Heart left ventricle (tissue), 16 donors: Measurements from ENCODE around the gene CCDC70. TPM values are rescaled to one million over a fixed set of nuclear protein-coding genes. Genes with fewer than 3 reads are reported as not detected.
"Not testable (repeated sequence)": the region's sequence is repeated elsewhere in the genome, so short reads cannot be mapped to it uniquely, and the experiment has no call there.

ENCODE experiments used
- ATAC-seq, 4 donors: fragments of 200-7000 bp; cut with Tn5 transposase; one replicate each; pipeline ENCODE4 v1.9.1; 2020 to 2022; ENCODE audit warnings: moderate library complexity in 4 of 4, mild to moderate bottlenecking in 3 of 4, moderate number of reproducible peaks in 1 of 4
- DNase-seq, 5 donors: peaks; one replicate each; pipeline ENCODE4 v3.0.0-alpha.2; 2020
- H3K27ac ChIP-seq, 12 donors: fragments of 200-600 bp; sonication (generic) in 4 of 12; one replicate each; pipeline versions ENCODE4 v1.5.0 to v1.8.0; 2016 to 2022; ENCODE audit warnings: mild to moderate bottlenecking in 2 of 12
- H3K27me3 ChIP-seq, 9 donors: fragments of 200-600 bp; sonication (generic) in 2 of 9; one replicate each; pipeline versions ENCODE4 v1.5.1 to v1.8.0; 2016 to 2022; ENCODE audit warnings: mild to moderate bottlenecking in 3 of 9
- H3K36me3 ChIP-seq, 9 donors: fragments of 200-600 bp; sonication (generic) in 2 of 9; one replicate each; pipeline versions ENCODE4 v1.5.0 to v1.8.0; 2018 to 2022; ENCODE audit warnings: mild to moderate bottlenecking in 2 of 9
- H3K4me1 ChIP-seq, 12 donors: fragments of 200-600 bp; sonication (generic) in 4 of 12; one replicate each; pipeline versions ENCODE4 v1.5.0 to v1.8.0; 2016 to 2022; ENCODE audit warnings: mild to moderate bottlenecking in 3 of 12
- H3K4me3 ChIP-seq, 12 donors: fragments of 200-600 bp; sonication (generic) in 4 of 12; one replicate each; pipeline versions ENCODE4 v1.5.0 to v1.8.0; 2017 to 2022; ENCODE audit warnings: mild to moderate bottlenecking in 9 of 12, moderate library complexity in 4 of 12
- H3K9me3 ChIP-seq, 12 donors: fragments of 200-600 bp; sonication (generic) in 4 of 12; one replicate each; pipeline versions ENCODE4 v1.5.0 to v1.8.0; 2016 to 2022; ENCODE audit warnings: mild to moderate bottlenecking in 1 of 12
- POLR2A ChIP-seq, 2 donors: fragments of 450-650 bp; IDR thresholded peaks; one replicate each; pipeline ENCODE4 v1.6.1; 2017; ENCODE audit warnings: antibody characterized with exemption in 2 of 2, mild to moderate bottlenecking in 2 of 2, moderate library complexity in 2 of 2
- WGBS, 4 donors: extraction: QIAGEN DNeasy Blood & Tissue Kit in 2 of 4; methylation state at CpG; one replicate each; pipeline versions ENCODE4 v1.1.5 to v1.1.7; 2013 to 2018; 5-methylcytosine and 5-hydroxymethylcytosine counted together
- intact Hi-C, 10 donors: fragments of 100-400 bp; cut with DNase I; formaldehyde crosslinking; loops; one replicate each; pipeline versions ENCODE4 v1.11.1 to v1.14.2; 2022
- polyA plus RNA-seq, 2 donors: library from polyadenylated mRNA; stranded (reverse); fragments of 200-250 nt; gene quantifications; one replicate each; pipeline ENCODE4 v1.2.3, GENCODE V29; 2013
- total RNA-seq, 9 donors: library from RNA; depleted of rRNA in 2 of 9; stranded (reverse); fragments of >200 nt in 2 of 9; fragmentation: NEBNext Ultra II Directional in 3 of 9; extraction: Animal tissue kit (Norgen Biotek cat#: 25700) in 3 of 9; gene quantifications; one replicate each; pipeline versions ENCODE4 v1.1.0 to v1.2.4, GENCODE V29; 2016 to 2023
- TF ChIP-seq, protein P1 (sequence below), 12 donors: fragments of 200-600 bp; sonication (generic) in 4 of 12; IDR thresholded peaks; one replicate each; pipeline versions ENCODE4 v1.5.0 to v1.8.0; 2018 to 2022; ENCODE audit warnings: antibody characterized with exemption in 12 of 12, mild to moderate bottlenecking in 5 of 12
- donor health status: ischemic (EF 13 %, LVEDD 7.1; RV severe dilation, severe dysfunction).
- donor health status: healthy with polysubstance abuse.
- donor health status: DM: no; HTN: yes; CAD: no.
- donor health status: DM: no; HTN: no; CAD: no.
- donor health status: ischemic (EF 25% LVEDD 6.9; RV normal size, moderate dysfunction).
- donor health status: ischemic (EF 25% LVEDD 5.7; RV mildly dilated, moderate dysfunction).
- donor health status: healthy.
- donor health status: DM: yes; HTN: yes; CAD: no.
- donor health status: ischemic (EF 35%, LVEDD 5.7; RV mildly dilated, moderate dysfunction).
- donor health status: nonischemic (EF 11% LVEDD 7.7; RV severe dilation, severe dysfunction).
- donor health status: DM: yes; HTN: yes; CAD: no.
- donor health status: PGD.
- donor health status: ischemic (EF 29% LVEDD 5.4; RV normal size, mild dysfunction).
- donor health status: nonischemic (EF 23%, LVEDD 6.1; RV moderate dilation, normal function).

The CCDC70 gene
- total and polyA plus RNA-seq, 11 donors, result not detected

DNA sequence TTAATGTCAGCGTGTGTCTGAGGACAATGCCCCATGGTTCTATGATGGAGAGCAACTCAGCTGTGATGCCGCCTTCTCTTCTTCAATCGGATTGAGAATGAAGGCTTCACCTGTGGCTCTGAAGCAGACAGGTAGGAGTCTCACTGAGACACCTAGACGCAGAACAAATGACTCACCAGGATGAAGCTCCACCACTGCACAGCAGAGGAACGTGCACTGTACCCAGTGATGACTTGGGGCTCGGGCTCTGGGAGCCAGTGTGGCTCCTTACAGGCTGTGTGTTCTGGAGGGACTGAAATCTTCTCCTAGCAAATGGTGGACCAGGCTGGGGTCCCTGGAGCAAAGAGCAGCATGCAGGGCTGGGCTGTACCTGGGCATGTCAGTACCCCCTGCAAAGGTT is 44.0 kb downstream of the CCDC70 start:
- no peak overlapping the region for H3K27ac ChIP-seq
- H3K4me1 ChIP-seq, result peaks cover 0 to 15% (median 7%) of the 10 kb centered on the region in 12 donors
- DNase-seq (no peak), ATAC-seq (peak in 1 of 4 donors; percentile 33)
- TF ChIP-seq POLR2A (IDR thresholded peaks at IDR 0.05), result no peak
- intact Hi-C loops, result no loop called here
- 80 to 97% (median 95%) methylated on average over 6 of the region's 6 CpGs for WGBS, 4 donors
- no peaks in the 10 kb centered on the region for H3K9me3 ChIP-seq
- no peaks in the 10 kb centered on the region for H3K36me3 ChIP-seq
- no peak overlapping the region for H3K4me3 ChIP-seq
- H3K27me3 ChIP-seq, result no peaks in the 10 kb centered on the region

DNA sequence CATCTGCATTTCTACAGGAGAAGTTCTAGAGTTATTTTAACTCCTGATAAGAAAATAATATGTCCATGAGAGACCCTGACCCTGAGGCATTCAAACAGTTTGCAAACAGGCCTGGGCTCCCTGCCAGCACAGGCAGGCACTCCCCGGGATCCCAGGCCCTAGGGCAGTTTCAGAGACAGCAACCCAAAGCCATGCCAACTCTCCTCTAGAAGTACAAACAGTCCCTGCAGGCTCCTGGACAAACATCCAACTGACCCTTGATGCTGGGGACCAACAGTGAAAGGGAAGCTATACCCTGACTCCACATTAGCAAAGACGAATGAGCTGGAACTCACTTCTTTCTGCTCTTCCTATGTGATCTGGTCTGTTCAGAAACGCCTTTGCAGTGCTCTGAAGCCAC is 44.8 kb downstream of the CCDC70 start:
- DNase-seq (peak in 1 of 5 donors; percentile 52), ATAC-seq (peak; percentile 78 to 89 (median 86))
- Histone ChIP-seq H3K36me3 (no peaks in the 10 kb centered on the region), H3K4me3 (no peak overlapping the region), H3K27ac (no peak overlapping the region), H3K9me3 (no peaks in the 10 kb centered on the region), H3K27me3 (no peaks in the 10 kb centered on the region), H3K4me1 (peaks cover 0 to 15% (median 7%) of the 10 kb centered on the region in 12 donors)
- TF ChIP-seq, protein P1, sequence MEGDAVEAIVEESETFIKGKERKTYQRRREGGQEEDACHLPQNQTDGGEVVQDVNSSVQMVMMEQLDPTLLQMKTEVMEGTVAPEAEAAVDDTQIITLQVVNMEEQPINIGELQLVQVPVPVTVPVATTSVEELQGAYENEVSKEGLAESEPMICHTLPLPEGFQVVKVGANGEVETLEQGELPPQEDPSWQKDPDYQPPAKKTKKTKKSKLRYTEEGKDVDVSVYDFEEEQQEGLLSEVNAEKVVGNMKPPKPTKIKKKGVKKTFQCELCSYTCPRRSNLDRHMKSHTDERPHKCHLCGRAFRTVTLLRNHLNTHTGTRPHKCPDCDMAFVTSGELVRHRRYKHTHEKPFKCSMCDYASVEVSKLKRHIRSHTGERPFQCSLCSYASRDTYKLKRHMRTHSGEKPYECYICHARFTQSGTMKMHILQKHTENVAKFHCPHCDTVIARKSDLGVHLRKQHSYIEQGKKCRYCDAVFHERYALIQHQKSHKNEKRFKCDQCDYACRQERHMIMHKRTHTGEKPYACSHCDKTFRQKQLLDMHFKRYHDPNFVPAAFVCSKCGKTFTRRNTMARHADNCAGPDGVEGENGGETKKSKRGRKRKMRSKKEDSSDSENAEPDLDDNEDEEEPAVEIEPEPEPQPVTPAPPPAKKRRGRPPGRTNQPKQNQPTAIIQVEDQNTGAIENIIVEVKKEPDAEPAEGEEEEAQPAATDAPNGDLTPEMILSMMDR (IDR thresholded peaks at IDR 0.05), result no peak
- TF ChIP-seq POLR2A (IDR thresholded peaks at IDR 0.05), result no peak
- WGBS, 4 donors, result 53 to 58% (median 56%) methylated on average over 2 to 3 of the region's 3 CpGs
- intact Hi-C loops, result no loop called here

DNA sequence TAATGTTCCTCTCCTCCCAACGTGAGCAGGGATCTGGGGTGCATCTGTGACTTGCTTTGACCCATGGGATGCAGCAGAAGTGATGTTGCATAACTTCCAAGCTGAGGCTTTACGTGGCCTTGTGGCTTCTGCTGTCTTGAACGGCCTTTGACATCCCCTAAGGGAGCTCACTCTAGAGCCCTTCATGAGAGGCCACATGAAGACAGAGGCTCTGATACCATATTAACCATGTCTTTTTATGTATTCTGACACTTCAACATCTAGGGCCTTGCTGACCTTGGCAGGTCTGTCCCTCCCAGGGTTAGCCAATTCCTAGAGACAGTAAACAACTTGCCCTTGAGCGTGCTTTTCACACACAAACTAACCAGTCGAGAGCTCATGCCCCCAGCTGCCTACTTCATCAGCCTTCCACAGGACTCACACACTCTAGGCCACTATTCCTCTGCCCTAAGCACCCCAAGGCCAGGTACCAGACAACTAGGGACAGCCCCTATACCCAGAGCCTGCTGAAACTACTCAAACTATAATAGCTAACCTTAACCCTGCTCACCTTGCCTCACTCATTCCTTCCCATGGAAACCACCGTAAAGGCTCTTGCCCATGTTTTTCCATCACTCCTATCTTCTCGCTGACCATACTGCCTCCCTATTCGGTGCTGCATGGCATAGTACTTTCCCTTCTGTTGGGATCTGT is 45.4 kb downstream of the CCDC70 start:
- ATAC-seq, result peak in 3 of 4 donors; percentile 22 to 37 (median 25)
- Histone ChIP-seq H3K27ac (no peak overlapping the region), H3K27me3 (no peaks in the 10 kb centered on the region)

DNA sequence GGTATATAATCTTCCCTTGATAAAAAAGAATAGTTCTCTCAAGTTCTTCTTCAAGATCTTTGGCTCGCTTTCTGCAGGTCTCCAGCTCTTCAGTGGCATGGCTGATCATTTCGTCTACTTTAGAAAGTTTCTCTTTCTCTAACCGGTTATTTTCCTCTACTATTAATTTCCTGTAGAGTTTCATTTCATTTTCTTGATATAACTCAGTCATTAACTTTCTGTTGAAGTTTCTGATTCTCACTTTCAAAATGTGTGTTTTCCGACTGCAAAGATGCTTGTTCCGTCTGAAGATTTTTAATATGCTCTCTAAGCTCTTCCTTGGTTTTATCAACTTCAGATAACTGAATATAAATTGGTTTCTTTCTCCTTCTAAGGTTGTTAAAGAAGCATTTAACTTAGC is 47.5 kb downstream of the CCDC70 start:
- H3K27ac ChIP-seq, DNase-seq, H3K27me3 ChIP-seq, H3K9me3 ChIP-seq, intact Hi-C loops, H3K4me3 ChIP-seq, ATAC-seq, H3K36me3 ChIP-seq: not testable (repeated sequence)
- H3K4me1 ChIP-seq, result peaks cover 0 to 15% (median 7%) of the 10 kb centered on the region in 12 donors
- WGBS, 4 donors, result 79 to 93% (median 90%) methylated on average over 5 of the region's 5 CpGs

More for the DNA sequence above, 45.4 kb downstream of the CCDC70 start:
- 63 to 77% (median 74%) methylated on average over 8 of the region's 8 CpGs for WGBS, 4 donors
- no peaks in the 10 kb centered on the region for H3K9me3 ChIP-seq
- peaks cover 0 to 15% (median 7%) of the 10 kb centered on the region in 12 donors for H3K4me1 ChIP-seq
- DNase-seq, result no peak
- no peak overlapping the region for H3K4me3 ChIP-seq
- H3K36me3 ChIP-seq, result no peaks in the 10 kb centered on the region
- intact Hi-C loops, result no loop called here
- no peak for TF ChIP-seq POLR2A (IDR thresholded peaks at IDR 0.05)
- TF ChIP-seq, protein P1 (IDR thresholded peaks at IDR 0.05), result no peak

DNA sequence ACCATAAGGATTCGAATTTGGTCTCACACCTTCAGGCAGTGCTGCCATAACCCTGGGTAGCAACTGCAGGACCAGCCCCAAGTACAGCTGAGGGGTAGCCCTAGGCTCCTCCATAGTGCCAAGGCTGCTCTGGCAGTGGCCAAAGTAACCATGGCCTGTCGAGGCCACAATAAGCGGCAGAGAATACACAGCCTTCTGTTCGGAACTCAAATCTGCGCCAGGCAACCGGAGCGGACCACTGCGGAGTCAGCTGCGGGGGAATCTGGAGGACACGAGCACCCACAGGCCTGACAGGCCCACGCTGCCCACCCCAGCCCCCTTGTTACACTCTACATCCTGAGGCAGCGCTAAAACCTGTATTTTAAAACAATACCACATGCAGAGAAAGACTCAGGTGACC is 48.7 kb downstream of the CCDC70 start:
- Histone ChIP-seq H3K27ac (no peak overlapping the region), H3K4me3 (no peak overlapping the region), H3K27me3 (no peaks in the 10 kb centered on the region), H3K9me3 (no peaks in the 10 kb centered on the region), H3K36me3 (no peaks in the 10 kb centered on the region), H3K4me1 (peaks cover 0 to 15% (median 7%) of the 10 kb centered on the region in 12 donors)
- ATAC-seq (no peak), DNase-seq (no peak)
- intact Hi-C loops, result loop anchor here in 1 of 10 donors (5.0 kb wide), 1 partner anchor 87 kb away; no protein-coding TSS in a partner anchor
- 95 to 97% (median 95%) methylated on average over 3 to 12 of the region's 12 CpGs for WGBS, 4 donors
- TF ChIP-seq POLR2A (IDR thresholded peaks at IDR 0.05), result no peak
- TF ChIP-seq, protein P1 (IDR thresholded peaks at IDR 0.05), result no peak
